Activated gamma-delta T cell (primary cell): ENCODE data around the gene ROPN1B.
"Not testable (repeated sequence)": the region's sequence is repeated elsewhere in the genome, so short reads cannot be mapped to it uniquely, and the experiment has no call there.

Source experiments
- DNase-seq: peaks from one replicate; lab custom pipeline; 2025; lab: John Stamatoyannopoulos, UW

ROPN1B gene

GRCh38 chr3:125958511-125959316 is 10.3 kb upstream of the ROPN1B start:
- DNase-seq = no peak

DNA sequence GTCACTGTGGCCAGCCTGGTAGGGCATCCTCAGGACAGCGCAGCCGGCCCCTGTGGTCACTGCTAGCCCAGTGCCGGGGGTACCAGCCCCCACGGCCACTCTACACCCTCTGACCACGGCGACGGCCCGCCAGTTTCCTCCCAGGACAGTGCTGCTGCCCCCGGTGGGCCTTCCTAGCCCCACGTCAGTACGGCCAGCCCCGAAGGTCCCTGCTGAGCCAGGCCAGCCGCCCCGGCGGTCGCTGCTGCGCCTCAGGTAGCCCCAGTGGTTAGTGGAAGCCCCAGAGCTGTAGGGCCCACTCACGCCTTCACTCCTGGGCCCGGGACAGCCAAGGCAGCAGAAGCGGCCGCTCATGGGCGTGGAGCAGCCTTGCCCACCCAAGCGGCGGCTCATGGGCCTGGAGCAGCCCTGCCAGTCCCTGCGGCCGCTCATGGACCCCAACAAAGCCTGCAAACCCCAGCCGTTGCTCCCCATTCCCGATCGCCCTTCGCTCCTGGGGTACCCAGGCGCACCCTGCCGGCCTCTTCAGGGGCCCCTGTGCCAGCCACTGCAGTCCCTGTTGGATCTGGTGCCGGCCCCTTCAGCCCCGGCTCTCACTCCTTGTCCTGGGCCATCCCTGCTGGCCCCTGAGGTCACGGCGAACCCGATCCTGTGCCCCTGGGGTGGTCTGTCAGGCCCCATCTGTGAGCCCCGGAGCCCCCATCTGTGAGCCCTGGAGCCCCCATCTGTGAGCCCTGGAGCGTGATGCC is 9.5 kb upstream of the ROPN1B start:
- no peak for DNase-seq

- no peak for DNase-seq
These were observed 8.9 kb upstream of the ROPN1B start for GRCh38 chr3:125960066-125960424.

DNA sequence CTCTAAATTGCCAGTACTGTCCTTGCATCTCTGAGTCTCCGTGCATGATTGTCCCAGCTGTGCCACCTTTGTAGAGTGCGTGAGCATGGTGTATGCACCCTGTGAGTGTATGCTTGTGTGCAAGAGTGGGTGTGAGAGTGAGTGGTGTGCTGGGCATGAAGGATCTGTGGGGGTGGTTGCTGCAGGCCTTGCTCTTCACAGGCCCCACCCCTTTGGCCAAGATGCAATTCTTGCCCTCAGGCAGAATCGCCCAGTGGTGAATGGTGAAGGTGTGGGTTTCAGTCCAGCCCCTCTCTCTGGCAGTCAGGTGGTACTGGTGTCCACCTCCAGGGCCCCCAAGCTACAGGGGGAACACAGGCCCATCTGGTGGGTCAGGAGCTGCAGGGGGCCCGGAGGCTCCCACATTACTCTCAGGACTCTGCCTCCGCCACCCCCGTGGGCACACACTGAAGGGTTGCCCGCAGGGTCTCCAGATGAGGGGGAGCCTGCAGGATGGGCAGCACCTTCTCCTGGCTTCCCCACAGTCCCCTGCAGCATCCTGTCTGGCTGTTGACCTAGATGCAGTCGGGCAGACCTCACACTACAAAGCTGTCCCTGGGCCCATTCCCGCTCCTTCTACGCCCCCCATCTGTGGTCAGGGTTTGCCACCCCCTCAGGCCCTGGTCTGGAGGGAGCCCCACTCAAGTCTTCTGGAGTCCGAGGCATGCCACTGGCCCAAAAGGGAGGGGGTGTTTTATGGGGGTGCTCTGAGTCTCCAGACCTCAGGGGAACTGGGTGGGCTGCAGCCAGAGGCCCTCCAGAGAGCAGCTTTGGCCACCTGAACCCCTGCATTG is 8.3 kb upstream of the ROPN1B start:
- no peak for DNase-seq

- no peak for DNase-seq
These were observed 7.7 kb upstream of the ROPN1B start for GRCh38 chr3:125961289-125961589.

GRCh38 chr3:125963834-125964233 is 5.1 kb upstream of the ROPN1B start:
- DNase-seq = not testable (repeated sequence)

DNA sequence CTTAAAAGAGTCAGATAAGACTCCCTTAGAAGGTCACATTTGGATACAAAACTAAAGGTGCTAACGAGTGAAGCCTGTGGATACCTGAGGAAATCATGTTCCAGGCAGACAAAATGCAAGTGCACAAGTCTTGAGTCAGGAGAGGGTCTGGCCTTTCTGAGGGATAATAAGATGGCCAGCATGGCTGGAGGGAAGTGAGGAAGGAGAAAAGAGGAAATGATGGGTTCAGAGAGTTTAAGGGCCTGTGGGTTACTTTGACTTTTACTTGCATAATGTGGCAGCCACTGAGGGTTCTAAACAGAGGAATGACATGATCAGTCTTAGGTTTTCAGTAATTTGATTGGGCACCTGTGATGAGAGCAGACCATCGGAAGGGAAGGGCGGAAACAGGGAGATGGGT is 3.5 kb upstream of the ROPN1B start:
- no peak for DNase-seq

DNA sequence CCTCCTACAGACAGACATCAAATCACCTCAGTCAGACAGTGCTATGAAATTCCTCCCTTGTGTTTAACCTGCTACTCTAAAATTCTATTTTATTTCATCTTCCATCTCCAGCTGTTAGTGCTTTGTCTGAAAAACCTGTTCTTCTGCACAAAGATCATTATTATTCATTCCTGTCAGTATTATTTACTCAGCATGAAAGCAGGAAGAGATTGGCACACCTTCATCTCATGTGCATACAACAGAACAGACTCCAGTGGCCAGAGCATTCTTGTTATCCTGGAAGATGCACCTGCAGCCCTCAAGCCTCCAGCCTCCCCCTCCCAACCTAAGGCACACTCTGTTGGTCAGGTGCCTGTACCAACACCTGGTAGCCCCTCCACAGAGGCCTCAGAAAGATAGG is 1.8 kb upstream of the ROPN1B start:
- DNase-seq = no peak

DNA sequence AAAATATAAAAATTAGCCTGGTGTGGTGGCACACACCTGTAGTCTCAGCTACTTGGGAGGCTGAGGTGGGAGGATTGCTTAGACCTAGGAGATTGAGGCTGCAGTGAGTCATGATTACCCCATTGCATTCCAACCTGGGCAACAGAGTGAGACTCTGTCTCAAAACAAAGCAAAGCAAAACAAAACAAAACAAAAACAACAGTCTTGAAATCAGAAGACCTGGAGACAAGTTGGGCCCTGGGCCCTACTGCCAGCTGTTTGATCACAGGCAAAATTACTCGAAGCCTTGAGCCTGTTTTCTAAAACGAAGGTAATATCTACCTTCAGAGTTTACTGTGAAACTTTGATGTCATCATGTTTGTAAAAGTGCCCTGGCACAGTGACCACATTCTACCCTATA is 857 bp upstream of the ROPN1B start:
- not testable (repeated sequence) for DNase-seq

- not testable (repeated sequence) for DNase-seq
These were observed 3.3 kb downstream of the ROPN1B start for GRCh38 chr3:125971997-125972944.

DNA sequence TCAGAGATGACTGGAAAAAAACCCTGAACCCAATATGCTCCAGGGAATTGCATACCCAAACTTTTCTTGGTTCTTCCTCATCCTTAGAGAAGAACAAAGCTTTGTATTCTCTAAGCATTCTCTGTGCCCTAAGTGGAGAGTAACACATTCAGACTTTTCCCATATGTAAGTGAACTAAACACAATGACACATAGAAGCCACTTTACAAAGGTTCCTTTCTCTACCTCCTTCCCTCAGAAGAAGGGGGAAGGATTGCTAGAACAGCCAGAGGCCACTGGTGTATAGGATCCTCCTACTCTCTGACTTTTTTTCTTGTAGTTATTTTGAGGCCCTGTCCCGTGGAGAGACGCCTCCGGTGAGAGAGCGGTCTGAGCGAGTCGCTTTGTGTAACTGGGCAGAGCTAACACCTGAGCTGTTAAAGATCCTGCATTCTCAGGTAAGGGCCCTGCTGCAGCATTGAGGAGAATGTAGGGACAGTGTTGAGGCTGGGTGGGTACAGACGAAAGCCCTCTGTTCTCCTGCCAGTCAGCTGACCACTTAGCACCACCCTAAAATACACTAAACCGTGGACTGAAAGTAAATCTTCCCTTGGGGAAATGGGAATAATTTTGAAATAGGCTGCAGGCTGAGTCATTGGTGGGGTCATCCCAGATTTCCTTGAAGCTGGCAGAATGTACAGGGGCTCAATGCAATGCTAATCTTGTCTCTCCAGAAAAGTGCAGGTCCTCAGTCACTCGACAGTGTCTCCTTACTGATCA is 6.4 kb downstream of the ROPN1B start:
- DNase-seq = not testable (repeated sequence)

DNA sequence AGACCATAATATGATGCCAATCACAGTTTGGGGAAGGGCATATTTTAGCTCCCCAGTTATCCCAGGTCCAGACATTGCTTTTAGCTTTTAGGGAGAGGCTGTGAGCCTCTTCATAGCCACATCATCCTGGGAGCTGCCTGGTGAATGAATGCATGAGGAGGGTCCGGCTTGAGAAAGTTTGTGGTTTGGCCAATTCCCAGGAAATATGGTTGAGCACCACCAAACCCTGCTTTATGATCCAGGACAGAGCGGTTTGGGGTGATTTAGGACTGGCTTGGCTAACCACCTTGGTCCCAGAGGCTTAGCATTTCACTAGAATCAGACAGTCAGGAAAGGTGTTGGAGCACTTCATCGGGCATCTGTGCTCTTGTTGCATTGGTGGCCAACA is 7.0 kb downstream of the ROPN1B start:
- DNase-seq = not testable (repeated sequence)

DNA sequence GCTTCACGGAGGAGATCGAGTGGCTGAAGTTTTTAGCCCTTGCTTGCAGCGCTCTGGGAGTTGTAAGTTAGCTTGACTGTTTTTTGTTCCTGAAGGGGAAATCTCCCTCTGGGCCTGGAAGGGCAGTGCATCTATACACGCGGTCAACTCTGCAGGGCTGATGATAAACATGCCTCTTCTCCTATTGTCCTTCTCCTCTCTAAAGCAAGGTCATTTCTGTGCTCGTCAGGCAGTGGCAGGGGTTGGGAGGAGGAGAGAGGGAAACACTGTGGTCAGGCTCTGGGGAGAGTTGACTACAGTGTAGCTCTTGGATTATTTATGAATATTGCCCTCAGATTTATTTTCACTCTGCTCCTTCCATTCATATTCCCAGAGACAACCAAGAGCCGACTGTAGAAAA is 8.1 kb downstream of the ROPN1B start:
- not testable (repeated sequence) for DNase-seq

GRCh38 chr3:125984951-125985350 is 16.0 kb downstream of the ROPN1B start:
- DNase-seq = not testable (repeated sequence)

GRCh38 chr3:125990253-125990970 is 21.4 kb downstream of the ROPN1B start:
- DNase-seq = peak; percentile 18

GRCh38 chr3:125996751-125997150 is 27.8 kb downstream of the ROPN1B start:
- DNase-seq = not testable (repeated sequence)

DNA sequence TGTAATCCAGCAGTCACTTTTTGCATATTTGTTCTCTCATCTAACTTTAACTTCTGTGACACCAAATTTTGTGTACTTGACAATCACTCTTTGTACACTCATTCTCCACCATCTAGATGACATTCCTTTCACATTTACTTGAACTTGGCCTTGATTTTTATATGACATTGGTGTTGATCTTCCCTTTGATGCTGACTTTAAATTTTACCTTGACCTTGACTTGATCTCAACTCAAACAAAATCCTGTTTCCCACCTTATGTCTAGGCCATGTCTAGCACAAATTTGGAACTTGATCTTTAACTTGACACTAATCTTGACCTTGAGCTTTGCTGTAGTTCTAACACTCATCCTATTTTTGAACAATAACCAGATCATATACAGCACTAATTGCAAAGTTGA is 33.2 kb downstream of the ROPN1B start:
- DNase-seq = no peak

GRCh38 chr3:126003447-126004190 is 34.6 kb downstream of the ROPN1B start:
- no peak for DNase-seq

DNA sequence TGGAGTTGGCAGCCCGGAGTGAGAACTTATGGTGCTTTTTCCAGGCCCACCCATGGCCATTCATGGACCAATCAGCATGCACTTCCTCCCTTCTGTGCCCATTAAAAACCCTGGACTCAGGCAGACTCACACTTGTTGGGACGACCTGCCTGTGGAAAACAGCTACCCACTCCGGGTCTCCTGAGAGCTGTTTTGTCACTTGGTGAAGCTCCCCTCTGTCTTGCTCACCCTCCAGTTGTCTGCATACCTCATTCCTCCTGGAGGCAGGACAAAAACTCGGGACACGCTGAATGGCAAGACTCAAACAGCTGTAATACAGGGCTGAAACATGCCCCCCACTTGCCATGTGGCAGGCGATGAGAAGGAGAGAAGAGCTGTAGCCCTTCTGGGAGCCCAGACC is 35.2 kb downstream of the ROPN1B start:
- DNase-seq = no peak
